SK-N-SH treated with all-trans-retinoic acid at 6 μM for 48 hours (cell line): Measurements from ENCODE around the gene LCA5.

Source experiments
- ATAC-seq: fragments of 200-7000 bp; cut with Tn5 transposase; 3 replicates; pipeline ENCODE4 v1.9.1; 2020; ENCODE audit warnings: mild to moderate bottlenecking, moderate library complexity
- ARNTL ChIP-seq: fragments of 450-650 bp; formaldehyde crosslinking; IDR thresholded peaks from 2 replicates; pipeline ENCODE4 v1.5.0; 2020; ENCODE audit warnings: low read depth, mild to moderate bottlenecking, moderate library complexity, borderline replicate concordance
- CSDC2 ChIP-seq: fragments of 250-450 bp; sonication (Bioruptor Pico); IDR thresholded peaks from 2 replicates; pipeline ENCODE4 v1.5.0; 2020; ENCODE audit warnings: mild to moderate bottlenecking, moderate library complexity
- ESRRG ChIP-seq: fragments of 250-450 bp; sonication (Bioruptor Pico); IDR thresholded peaks from 2 replicates; pipeline ENCODE4 v1.6.1; 2021; ENCODE audit warnings: mild to moderate bottlenecking
- GLIS3 ChIP-seq: fragments of 250-450 bp; sonication (Bioruptor Pico); IDR thresholded peaks from 2 replicates; pipeline ENCODE4 v1.5.0; 2020; ENCODE audit warnings: mild to moderate bottlenecking, moderate library complexity
- ISL1 ChIP-seq: fragments of 250-450 bp; sonication (Bioruptor Pico); IDR thresholded peaks from 2 replicates; pipeline ENCODE4 v2.1.2; 2022; ENCODE audit warnings: mild to moderate bottlenecking, moderate library complexity
- OSR1 ChIP-seq: fragments of 250-450 bp; sonication (Bioruptor Pico); IDR thresholded peaks from 2 replicates; pipeline ENCODE4 v1.8.0; 2022; ENCODE audit warnings: moderate library complexity, mild to moderate bottlenecking, inconsistent platforms
- PATZ1 ChIP-seq: fragments of 250-450 bp; sonication (Bioruptor Pico); IDR thresholded peaks from 2 replicates; pipeline ENCODE4 v1.8.0; 2020; ENCODE audit warnings: mild to moderate bottlenecking, moderate library complexity, borderline replicate concordance
- PPARA ChIP-seq: fragments of 250-450 bp; sonication (Bioruptor Pico); IDR thresholded peaks from 2 replicates; pipeline ENCODE4 v1.5.0; 2020; ENCODE audit warnings: mild to moderate bottlenecking, borderline replicate concordance
- RARB ChIP-seq: fragments of 250-450 bp; sonication (Bioruptor Pico); IDR thresholded peaks from 2 replicates; pipeline ENCODE4 v1.8.0; 2021; ENCODE audit warnings: mild to moderate bottlenecking, moderate library complexity
- SNAI2 ChIP-seq: fragments of 250-450 bp; sonication (Bioruptor Pico); IDR thresholded peaks from 2 replicates; pipeline ENCODE4 v1.5.0; 2020; ENCODE audit warnings: mild to moderate bottlenecking, moderate library complexity
- TCF4 ChIP-seq: fragments of 250-450 bp; sonication (Bioruptor Pico); IDR thresholded peaks from 2 replicates; pipeline ENCODE4 v1.8.0; 2021; ENCODE audit warnings: mild to moderate bottlenecking, moderate library complexity, borderline replicate concordance
- TSHZ2 ChIP-seq: fragments of 250-450 bp; sonication (Bioruptor Pico); IDR thresholded peaks from 2 replicates; pipeline ENCODE4 v1.5.0; 2020; ENCODE audit warnings: mild to moderate bottlenecking, moderate library complexity
- ZFP3 ChIP-seq: fragments of 250-450 bp; sonication (Bioruptor Pico); IDR thresholded peaks from 2 replicates; pipeline ENCODE4 v1.5.0; 2020; ENCODE audit warnings: mild to moderate bottlenecking, moderate library complexity
- ZFP30 ChIP-seq: fragments of 450-650 bp; formaldehyde crosslinking; IDR thresholded peaks from 2 replicates; pipeline ENCODE4 v1.5.0; 2022; ENCODE audit warnings: mild to moderate bottlenecking, moderate library complexity
- ZNF565 ChIP-seq: fragments of 450-650 bp; formaldehyde crosslinking; conservative IDR thresholded peaks from 2 replicates; pipeline ENCODE4 v1.5.0; 2020; ENCODE audit warnings: low read depth, mild to moderate bottlenecking, moderate library complexity
- ZNF70 ChIP-seq: fragments of 450-650 bp; formaldehyde crosslinking; IDR thresholded peaks from 2 replicates; pipeline ENCODE4 v1.5.0; 2020; ENCODE audit warnings: mild to moderate bottlenecking, moderate library complexity
- ZNF8 ChIP-seq: fragments of 450-650 bp; formaldehyde crosslinking; IDR thresholded peaks from 2 replicates; pipeline ENCODE4 v1.5.0; 2020; ENCODE audit warnings: mild to moderate bottlenecking, moderate library complexity
- TF ChIP-seq, protein P1 (sequence below): fragments of 250-450 bp; sonication (Bioruptor Pico); IDR thresholded peaks from 2 replicates; pipeline ENCODE4 v1.5.1; 2020; ENCODE audit warnings: low read depth, mild to moderate bottlenecking, moderate library complexity
- TF ChIP-seq, protein P2 (sequence below): fragments of 250-450 bp; sonication (Bioruptor Pico); IDR thresholded peaks from 2 replicates; pipeline ENCODE4 v1.8.0; 2021; ENCODE audit warnings: low read depth, mild to moderate bottlenecking, moderate library complexity, borderline replicate concordance
- TF ChIP-seq, protein P3 (sequence below): fragments of 250-450 bp; sonication (Bioruptor Pico); IDR thresholded peaks from 2 replicates; pipeline ENCODE4 v1.5.1; 2021; ENCODE audit warnings: mild to moderate bottlenecking, moderate library complexity

Gene LCA5

DNA sequence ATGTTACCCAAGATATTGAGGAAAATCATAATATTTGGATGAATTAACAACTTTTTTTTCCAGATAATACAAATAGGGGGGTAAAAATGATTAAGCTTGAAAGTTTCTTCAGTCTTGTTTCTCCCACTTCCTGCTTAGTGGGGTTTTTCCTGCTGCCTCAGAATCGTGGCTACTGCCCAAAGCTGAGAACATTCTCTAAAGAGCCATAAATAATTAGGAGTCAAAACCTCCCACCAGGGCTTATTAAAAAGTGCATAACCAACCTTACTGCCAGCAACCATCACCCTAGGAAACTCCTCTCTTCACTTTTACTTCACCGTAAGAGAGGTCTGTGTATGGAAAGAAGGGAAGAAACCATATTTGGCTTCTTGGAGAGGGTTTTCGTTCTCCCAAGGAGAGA lies 9.0 kb upstream of the LCA5 start:
- no peak for ATAC-seq
- TF ChIP-seq, protein P1, sequence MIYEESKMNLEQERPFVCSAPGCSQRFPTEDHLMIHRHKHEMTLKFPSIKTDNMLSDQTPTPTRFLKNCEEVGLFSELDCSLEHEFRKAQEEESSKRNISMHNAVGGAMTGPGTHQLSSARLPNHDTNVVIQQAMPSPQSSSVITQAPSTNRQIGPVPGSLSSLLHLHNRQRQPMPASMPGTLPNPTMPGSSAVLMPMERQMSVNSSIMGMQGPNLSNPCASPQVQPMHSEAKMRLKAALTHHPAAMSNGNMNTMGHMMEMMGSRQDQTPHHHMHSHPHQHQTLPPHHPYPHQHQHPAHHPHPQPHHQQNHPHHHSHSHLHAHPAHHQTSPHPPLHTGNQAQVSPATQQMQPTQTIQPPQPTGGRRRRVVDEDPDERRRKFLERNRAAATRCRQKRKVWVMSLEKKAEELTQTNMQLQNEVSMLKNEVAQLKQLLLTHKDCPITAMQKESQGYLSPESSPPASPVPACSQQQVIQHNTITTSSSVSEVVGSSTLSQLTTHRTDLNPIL (CRISPR knock-in tag), result no peak
- no peak for TF ChIP-seq ARNTL (CRISPR knock-in tag)

GRCh38 chr6:79544939-79545450 lies 7.8 kb upstream of the LCA5 start:
- ATAC-seq, result peak; percentile 99
- TF ChIP-seq ISL1 (0 out of 2 replicates have a peak, but pooled peaks have one; percentile 12), TCF4 (peak; percentile 15; the same call in 1 of the 2 replicates), ZNF565 (no peak)

GRCh38 chr6:79544299-79544927 lies 7.2 kb upstream of the LCA5 start:
- TF ChIP-seq ZFP3 (CRISPR knock-in tag) (no peak), GLIS3 (CRISPR knock-in tag) (no peak), ZFP30 (no peak), CSDC2 (no peak), ESRRG (no peak), TCF4 (no peak), ISL1 (no peak), ZNF70 (no peak), TSHZ2 (no peak), PPARA (CRISPR knock-in tag) (no peak), ZNF8 (CRISPR knock-in tag) (no peak), RARB (CRISPR knock-in tag) (no peak), SNAI2 (no peak), OSR1 (no peak), PATZ1 (no peak)
- TF ChIP-seq, protein P1 (CRISPR knock-in tag), result no peak
- TF ChIP-seq, protein P2, sequence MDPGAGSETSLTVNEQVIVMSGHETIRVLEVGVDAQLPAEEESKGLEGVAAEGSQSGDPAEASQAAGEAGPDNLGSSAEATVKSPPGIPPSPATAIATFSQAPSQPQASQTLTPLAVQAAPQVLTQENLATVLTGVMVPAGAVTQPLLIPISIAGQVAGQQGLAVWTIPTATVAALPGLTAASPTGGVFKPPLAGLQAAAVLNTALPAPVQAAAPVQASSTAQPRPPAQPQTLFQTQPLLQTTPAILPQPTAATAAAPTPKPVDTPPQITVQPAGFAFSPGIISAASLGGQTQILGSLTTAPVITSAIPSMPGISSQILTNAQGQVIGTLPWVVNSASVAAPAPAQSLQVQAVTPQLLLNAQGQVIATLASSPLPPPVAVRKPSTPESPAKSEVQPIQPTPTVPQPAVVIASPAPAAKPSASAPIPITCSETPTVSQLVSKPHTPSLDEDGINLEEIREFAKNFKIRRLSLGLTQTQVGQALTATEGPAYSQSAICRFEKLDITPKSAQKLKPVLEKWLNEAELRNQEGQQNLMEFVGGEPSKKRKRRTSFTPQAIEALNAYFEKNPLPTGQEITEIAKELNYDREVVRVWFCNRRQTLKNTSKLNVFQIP (CRISPR knock-in tag), result no peak
- TF ChIP-seq, protein P3, sequence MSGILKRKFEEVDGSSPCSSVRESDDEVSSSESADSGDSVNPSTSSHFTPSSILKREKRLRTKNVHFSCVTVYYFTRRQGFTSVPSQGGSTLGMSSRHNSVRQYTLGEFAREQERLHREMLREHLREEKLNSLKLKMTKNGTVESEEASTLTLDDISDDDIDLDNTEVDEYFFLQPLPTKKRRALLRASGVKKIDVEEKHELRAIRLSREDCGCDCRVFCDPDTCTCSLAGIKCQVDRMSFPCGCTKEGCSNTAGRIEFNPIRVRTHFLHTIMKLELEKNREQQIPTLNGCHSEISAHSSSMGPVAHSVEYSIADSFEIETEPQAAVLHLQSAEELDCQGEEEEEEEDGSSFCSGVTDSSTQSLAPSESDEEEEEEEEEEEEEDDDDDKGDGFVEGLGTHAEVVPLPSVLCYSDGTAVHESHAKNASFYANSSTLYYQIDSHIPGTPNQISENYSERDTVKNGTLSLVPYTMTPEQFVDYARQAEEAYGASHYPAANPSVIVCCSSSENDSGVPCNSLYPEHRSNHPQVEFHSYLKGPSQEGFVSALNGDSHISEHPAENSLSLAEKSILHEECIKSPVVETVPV (CRISPR knock-in tag), result no peak
- peak; percentile 5; the same call in 1 of the 3 replicates for ATAC-seq
